GM12801 (cell line): ENCODE measurements around the gene AREL1.

ENCODE experiments used
- CTCF ChIP-seq: IDR thresholded peaks from one replicate; pipeline ENCODE4 v1.5.1; 2011; ENCODE audit warnings: control low read depth; ENCODE audit not compliant: insufficient read length; ENCODE audit errors: extremely low read depth

Gene AREL1

DNA sequence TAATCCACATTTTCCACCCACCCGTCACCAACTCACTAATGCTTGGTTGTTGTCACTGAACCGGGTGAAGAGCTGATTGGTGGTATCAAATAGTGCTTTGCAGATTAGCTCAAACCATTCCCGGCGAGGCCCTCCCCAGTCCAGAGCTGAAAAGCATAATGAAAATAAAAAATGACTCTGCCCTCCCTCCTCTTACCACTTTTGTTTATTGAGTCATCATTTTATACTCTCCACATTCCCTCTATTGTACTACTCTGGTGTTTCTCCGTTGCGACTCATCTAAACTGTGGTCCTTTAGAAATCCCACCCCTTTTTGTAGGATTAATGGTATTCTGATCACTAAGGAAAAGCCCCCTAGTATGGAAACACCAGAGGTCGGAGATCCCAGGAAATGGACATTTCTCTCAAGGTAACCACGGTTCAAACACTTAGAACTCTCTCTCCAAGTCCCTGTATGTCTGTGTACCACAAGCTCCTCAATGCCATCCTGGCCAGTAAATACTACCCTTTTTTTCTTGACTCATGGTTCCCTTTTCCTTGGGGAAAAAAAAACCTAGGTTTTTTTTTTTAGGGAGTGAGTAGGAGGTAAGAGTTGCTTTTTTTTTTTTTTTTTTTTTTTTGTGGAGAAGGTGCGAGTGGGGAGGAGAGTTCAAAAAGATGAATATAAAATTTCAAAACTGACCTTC lies 42.0 kb downstream of the AREL1 start:
- no peak for TF ChIP-seq CTCF

GRCh38 chr14:74669846-74670245 lies 43.0 kb downstream of the AREL1 start:
- no peak for TF ChIP-seq CTCF

DNA sequence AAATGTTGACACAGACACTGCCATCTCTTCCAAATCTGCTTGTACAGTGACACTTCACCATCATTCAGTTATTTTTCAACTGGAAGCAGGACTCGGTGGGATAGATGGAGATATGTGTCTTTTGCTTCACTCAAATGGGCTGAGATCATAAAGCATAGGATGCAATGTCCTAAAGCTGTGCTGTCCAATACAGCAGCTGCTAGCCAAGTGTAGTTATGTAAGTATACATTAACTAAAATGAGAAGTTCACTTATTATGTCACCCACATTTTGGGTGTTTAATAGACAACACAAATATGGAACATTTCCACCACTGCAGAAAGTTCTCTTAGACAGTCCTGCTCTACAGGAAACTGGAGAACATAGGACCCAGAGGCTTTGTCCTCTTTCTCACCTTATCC lies 43.6 kb downstream of the AREL1 start:
- TF ChIP-seq CTCF: no peak

DNA sequence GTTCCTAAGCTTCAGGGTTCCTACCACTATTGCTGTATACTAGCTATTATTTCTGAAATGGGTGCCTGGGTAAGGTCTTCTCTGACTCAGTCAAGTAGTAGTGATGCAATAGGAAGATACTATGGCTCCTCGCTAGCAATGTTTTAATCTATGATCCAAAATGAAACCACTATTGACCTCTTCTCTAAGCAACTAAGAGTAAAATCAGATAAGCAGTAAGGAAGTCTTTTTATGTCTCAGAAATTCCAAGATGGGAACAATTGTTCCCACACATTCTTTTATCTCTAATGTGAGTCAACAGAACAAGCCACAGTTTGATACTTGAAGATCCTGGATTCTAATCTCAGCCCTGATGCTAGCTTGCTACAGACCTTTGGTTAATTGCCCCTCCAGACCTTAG lies 45.1 kb downstream of the AREL1 start:
- no peak for TF ChIP-seq CTCF

GRCh38 chr14:74664717-74665116 lies 48.2 kb downstream of the AREL1 start:
- TF ChIP-seq CTCF: no peak

GRCh38 chr14:74663884-74664283 lies 49.0 kb downstream of the AREL1 start:
- TF ChIP-seq CTCF: no peak

DNA sequence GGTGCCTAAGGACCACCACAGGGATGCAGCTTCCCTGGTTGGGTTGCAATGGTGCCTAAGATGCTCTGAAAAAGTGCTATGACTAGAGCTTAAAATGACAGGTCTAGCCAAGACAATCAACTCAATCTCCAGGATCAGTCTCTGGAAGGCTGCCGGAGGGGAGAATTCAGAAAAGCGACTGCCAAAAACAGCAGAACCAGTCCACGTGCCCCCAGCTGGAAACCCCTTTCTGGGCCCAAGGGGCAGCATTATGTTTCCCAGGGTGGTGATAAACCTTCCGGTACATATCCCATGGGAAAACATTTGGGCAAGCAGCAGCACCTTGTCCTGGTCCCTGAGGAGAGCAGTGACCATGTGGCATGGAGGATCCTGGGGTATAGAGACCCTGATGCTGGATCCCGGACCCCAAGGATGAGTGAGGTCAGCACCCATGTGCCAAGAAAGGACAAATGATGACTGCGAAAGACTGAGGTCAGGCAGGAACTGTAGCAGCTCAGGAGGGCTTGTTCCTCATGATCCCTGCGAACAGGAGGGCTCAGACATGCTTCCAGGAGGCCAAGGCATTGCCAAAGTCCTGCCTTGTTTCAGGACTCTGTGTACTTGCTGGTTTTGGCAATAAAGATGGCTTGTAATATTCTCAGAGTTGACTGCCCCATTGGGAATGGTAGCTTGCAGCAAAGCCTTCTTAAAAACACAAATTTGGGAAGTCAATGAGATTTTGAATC lies 51.0 kb downstream of the AREL1 start:
- no peak for TF ChIP-seq CTCF
